ENCODE measurements around the gene RTN4R. TPM values are rescaled to one million over a fixed set of nuclear protein-coding genes. Genes with fewer than 3 reads are reported as not detected.

RTN4R gene
- total and polyA plus RNA-seq, 2 donors from 2014 or later = 1.2 to 2.5 TPM

DNA sequence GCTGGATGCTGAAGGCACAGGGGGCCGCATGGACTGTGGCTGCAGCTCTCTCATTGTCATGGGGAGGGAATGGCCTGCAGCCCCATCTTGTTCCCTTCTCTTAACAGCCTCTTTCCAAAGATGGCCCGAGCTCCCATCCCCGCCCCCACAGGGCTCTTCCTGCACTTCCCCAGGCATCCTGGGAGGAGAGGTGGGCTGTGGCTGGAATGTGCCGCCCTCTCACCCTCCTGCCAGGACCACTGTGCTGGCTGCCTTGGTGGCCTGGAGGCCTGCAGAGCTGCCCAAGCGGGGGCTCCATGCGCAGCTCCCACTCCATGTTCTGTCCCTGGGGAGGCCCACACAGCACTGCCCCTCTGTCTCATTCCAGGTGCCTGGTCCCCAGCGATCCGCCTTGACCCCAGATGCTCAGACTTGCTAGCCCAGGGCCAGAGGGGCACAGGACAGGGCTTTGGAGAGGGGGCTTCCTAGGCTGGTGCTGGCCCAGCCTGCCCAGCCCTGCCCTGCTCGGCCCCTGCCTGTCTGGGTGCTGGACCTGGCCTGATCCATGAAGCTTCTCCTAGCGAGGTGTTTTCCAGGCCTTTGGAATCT lies 56.6 kb downstream of the RTN4R start:
- Histone ChIP-seq H3K4me3 (ENCODE audit: low read length in 3 of 3) (no peak overlapping the region), H3K36me3 (ENCODE audit: control insufficient read depth in 2 of 3, insufficient read depth in 3 of 3, low read length in 3 of 3) (no peaks in the 10 kb centered on the region), H3K27me3 (ENCODE audit: control insufficient read depth, insufficient read depth, low read length) (no peaks in the 10 kb centered on the region), H3K9me3 (ENCODE audit: control insufficient read depth in 2 of 3, insufficient read depth in 1 of 3, low read length in 3 of 3) (no peaks in the 10 kb centered on the region), H3K9ac (ENCODE audit: low read length in 3 of 3) (no peak overlapping the region), H3K27ac (ENCODE audit: low read depth in 2 of 2, low read length in 2 of 2) (no peak overlapping the region), H3K4me1 (ENCODE audit: control insufficient read depth in 2 of 3, insufficient read depth in 2 of 3, low read depth in 1 of 3, low read length in 3 of 3) (peaks cover 0 to 5% (median 0%) of the 10 kb centered on the region in 3 donors)
- no peak for FAIRE-seq
- TF ChIP-seq, protein P1, sequence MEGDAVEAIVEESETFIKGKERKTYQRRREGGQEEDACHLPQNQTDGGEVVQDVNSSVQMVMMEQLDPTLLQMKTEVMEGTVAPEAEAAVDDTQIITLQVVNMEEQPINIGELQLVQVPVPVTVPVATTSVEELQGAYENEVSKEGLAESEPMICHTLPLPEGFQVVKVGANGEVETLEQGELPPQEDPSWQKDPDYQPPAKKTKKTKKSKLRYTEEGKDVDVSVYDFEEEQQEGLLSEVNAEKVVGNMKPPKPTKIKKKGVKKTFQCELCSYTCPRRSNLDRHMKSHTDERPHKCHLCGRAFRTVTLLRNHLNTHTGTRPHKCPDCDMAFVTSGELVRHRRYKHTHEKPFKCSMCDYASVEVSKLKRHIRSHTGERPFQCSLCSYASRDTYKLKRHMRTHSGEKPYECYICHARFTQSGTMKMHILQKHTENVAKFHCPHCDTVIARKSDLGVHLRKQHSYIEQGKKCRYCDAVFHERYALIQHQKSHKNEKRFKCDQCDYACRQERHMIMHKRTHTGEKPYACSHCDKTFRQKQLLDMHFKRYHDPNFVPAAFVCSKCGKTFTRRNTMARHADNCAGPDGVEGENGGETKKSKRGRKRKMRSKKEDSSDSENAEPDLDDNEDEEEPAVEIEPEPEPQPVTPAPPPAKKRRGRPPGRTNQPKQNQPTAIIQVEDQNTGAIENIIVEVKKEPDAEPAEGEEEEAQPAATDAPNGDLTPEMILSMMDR (IDR thresholded peaks at IDR 0.05; ENCODE audit: borderline replicate concordance, extremely low read depth, insufficient read depth) = no peak
- intact Hi-C loops (cut with DNase I) = no loop called here
- DNase-seq = no peak

GRCh38 chr22:20210473-20211059 lies 57.6 kb downstream of the RTN4R start:
- Histone ChIP-seq H3K27ac (ENCODE audit: low read depth in 2 of 2, low read length in 2 of 2) (no peak overlapping the region), H3K4me3 (ENCODE audit: low read length in 3 of 3) (no peak overlapping the region), H3K9ac (ENCODE audit: low read length in 3 of 3) (no peak overlapping the region), H3K27me3 (ENCODE audit: control insufficient read depth, insufficient read depth, low read length) (no peaks in the 10 kb centered on the region), H3K4me1 (ENCODE audit: control insufficient read depth in 2 of 3, insufficient read depth in 2 of 3, low read depth in 1 of 3, low read length in 3 of 3) (peaks cover 0 to 9% (median 4%) of the 10 kb centered on the region in 3 donors), H3K9me3 (ENCODE audit: control insufficient read depth in 2 of 3, insufficient read depth in 1 of 3, low read length in 3 of 3) (no peaks in the 10 kb centered on the region), H3K36me3 (ENCODE audit: control insufficient read depth in 2 of 3, insufficient read depth in 3 of 3, low read length in 3 of 3) (no peaks in the 10 kb centered on the region)
- DNase-seq (no peak), FAIRE-seq (no peak)
- intact Hi-C loops (cut with DNase I) = no loop called here
- TF ChIP-seq, protein P1 (IDR thresholded peaks at IDR 0.05; ENCODE audit: borderline replicate concordance, extremely low read depth, insufficient read depth) = no peak

DNA sequence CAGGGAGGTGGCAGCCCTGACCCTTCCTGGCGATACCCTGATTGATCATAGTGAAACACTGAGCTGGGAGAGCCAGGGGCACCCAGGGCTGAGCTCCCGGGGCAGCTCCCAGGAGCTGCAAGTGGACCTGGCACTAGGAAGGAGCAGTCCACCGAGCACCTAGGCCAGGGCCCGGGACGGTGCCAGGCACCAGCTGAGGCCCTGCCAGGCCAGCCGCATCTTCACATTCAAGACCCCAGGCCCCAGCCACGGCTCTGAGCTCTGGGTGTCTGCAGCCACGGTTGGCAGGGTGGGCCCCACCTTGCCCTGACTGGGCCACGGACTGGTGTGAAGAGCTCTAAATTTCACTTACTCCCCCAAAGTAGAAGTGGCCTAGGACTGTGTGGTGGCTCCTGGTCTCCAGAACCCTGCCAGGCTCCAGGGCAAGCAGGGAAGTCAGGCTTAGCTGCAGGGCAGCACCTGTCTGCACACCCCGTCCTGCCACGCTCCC lies 58.3 kb downstream of the RTN4R start:
- Histone ChIP-seq H3K27ac (ENCODE audit: low read depth in 2 of 2, low read length in 2 of 2) (no peak overlapping the region), H3K9ac (ENCODE audit: low read length in 3 of 3) (no peak overlapping the region), H3K4me3 (ENCODE audit: low read length in 3 of 3) (no peak overlapping the region), H3K36me3 (ENCODE audit: control insufficient read depth in 2 of 3, insufficient read depth in 3 of 3, low read length in 3 of 3) (no peaks in the 10 kb centered on the region), H3K4me1 (ENCODE audit: control insufficient read depth in 2 of 3, insufficient read depth in 2 of 3, low read depth in 1 of 3, low read length in 3 of 3) (peaks cover 0 to 15% (median 5%) of the 10 kb centered on the region in 3 donors), H3K9me3 (ENCODE audit: control insufficient read depth in 2 of 3, insufficient read depth in 1 of 3, low read length in 3 of 3) (no peaks in the 10 kb centered on the region), H3K27me3 (ENCODE audit: control insufficient read depth, insufficient read depth, low read length) (no peaks in the 10 kb centered on the region)
- FAIRE-seq (no peak), DNase-seq (no peak)
- TF ChIP-seq, protein P1 (IDR thresholded peaks at IDR 0.05; ENCODE audit: borderline replicate concordance, extremely low read depth, insufficient read depth) = no peak
- intact Hi-C loops (cut with DNase I) = no loop called here
